ENCODE results near the gene DEXI.
"Not testable (repeated sequence)": the region's sequence is repeated elsewhere in the genome, so short reads cannot be mapped to it uniquely, and the experiment has no call there.

The DEXI gene

DNA sequence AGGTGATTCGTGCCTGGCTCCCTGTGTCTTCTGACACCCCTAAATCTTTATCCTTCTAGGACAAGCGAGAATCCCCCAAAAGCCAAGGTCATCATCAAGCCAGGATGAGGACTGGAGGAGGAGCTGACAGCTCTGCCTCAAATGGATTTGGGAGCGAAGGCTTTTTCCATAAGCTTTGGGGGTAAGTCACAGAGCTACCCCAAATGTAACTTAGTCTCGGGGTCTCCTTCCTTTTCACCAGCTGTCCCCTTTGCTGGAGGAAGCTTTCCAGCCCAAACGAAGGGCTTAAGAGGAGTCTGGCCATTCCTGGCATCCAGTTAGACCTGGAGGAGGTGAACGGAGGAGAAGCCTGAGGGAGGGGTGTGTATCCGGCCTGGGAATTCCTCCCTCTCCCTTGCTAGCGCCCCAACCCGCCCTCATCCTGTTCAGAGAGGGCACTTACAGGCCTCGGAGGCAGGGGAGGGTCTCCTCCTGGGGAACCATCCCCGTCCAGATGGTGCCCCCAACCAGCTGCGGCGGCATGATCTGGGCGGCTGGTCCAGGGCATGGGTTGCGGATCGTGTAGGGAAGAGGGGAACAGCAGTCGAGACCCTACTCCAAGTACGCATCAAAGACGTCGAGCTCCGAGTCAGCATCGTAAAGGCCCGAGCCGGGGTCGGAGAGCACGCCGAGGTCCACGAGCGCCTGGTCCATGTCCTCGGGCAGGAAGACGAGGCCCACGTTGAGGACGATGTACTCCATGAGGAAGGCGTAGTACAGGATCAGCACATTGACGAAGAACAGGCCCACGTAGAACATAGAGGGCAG lies 938 bp downstream of the DEXI start:
- DNase-seq (ENCODE audit: low spot score): no peak

DNA sequence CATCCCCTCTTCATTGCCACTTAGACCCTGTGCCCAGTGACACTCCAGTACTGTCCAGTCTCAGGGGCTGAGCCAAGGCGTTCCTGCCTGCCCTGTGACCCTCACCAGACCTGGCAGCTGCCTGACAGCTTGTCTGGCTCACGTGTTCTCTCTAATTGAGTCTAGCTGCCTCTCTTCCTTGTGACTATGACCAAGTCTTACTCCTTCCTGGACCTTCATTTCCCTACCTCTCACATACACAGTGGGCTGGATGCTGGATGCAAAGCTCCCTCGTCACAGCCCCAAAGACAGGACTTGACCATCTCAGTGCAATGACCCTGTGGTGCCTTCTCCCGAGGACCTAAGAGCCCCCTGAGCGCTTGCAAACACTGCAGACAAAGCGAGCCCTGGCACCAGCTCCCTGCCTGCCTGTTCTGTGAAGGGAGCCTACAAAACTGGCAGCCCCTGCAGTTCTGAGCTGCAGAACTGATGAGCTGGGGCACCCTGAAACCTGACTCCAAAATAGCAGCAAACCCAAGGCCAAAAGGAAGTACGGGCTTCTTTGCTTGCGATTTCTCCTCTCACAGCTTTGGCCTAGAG lies 1.7 kb downstream of the DEXI start:
- DNase-seq (ENCODE audit: low spot score): no peak

DNA sequence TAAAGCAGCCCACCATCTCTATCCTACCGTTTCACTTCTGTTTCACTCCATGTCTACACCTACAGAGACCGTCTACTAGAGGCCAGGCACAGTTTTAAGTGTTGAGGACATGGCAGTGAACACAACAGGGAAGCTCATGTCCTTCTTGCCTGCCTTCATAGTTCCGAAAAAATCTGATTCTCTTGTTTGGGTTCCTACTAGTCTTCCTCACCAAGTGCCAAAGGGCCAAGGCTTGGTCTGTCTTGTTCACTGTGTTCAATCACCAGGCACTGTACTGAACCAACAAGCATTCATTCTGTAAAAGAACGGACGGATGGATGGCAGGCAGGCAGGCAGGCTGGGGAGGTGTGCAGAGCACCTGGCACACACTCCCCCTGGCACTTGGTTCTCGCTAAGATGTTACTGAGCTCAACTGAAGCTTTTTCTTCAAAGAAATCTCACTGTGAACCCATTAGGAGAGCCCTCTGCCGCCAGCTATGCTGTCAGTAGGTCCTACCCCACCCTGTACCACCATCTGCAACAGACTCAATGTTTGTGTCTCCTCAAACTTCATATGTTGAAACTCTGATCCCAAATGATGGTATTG lies 2.5 kb downstream of the DEXI start:
- no peak for DNase-seq (ENCODE audit: low spot score)

DNA sequence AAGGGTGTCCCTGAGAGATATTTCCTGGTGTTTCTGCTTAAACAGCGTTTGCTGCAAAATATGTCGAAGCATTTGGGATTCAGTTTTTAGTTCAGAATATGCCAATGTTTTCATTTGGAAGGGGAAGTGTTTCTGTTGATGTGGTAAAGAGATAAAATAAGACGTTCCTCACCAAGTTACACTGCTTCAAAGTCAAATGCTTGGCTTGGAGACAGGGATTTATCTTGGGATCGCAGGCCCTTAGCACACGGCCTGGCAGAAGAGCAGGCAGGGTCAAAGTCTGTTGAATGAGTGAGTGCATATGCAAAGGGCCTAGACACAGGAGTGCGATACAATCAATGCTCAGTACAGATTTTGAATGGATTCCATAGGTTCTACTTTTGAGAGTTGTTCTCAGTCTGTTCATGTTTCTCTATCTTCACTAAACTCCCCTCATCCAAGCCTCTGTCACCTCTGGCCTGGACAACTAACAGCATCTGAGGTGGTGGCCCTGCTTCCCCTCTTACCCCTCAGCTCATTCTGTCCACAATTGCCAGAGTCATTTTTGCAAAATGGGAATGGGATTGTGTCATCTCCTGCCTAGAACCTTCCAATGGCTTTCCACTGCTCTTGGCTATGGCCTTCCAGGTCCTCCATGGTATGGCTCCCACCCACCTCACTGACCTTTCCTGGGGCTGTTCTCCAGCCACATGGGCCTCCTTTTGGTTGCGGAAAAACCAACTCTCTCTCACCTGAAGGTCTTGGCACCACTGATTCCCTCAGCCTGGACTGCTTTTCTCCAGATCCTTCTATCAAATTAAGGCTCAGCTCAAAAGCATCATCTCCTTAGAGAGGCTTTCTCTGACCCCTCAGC lies 3.2 kb downstream of the DEXI start:
- no peak for DNase-seq (ENCODE audit: low spot score)

DNA sequence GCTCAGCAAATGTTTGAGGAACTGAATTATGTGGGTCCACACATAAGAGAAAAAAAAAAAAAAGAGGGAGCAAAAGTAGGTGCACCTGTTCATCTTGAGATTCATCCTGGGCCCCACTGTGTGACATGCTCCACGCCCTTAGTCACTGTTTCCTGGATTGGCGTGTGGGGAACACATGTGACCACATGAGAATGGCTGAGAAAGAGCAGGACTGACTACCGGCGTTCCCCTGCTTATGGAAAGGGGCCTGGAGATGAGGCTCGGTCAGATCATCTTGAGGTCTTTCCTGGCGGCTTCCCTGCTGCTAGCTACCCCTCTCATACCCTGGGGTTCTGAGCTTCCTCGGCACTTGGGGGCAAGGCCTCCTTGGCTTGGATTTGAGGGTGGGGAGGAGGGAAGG lies 3.9 kb downstream of the DEXI start:
- no peak for DNase-seq (ENCODE audit: low spot score)

DNA sequence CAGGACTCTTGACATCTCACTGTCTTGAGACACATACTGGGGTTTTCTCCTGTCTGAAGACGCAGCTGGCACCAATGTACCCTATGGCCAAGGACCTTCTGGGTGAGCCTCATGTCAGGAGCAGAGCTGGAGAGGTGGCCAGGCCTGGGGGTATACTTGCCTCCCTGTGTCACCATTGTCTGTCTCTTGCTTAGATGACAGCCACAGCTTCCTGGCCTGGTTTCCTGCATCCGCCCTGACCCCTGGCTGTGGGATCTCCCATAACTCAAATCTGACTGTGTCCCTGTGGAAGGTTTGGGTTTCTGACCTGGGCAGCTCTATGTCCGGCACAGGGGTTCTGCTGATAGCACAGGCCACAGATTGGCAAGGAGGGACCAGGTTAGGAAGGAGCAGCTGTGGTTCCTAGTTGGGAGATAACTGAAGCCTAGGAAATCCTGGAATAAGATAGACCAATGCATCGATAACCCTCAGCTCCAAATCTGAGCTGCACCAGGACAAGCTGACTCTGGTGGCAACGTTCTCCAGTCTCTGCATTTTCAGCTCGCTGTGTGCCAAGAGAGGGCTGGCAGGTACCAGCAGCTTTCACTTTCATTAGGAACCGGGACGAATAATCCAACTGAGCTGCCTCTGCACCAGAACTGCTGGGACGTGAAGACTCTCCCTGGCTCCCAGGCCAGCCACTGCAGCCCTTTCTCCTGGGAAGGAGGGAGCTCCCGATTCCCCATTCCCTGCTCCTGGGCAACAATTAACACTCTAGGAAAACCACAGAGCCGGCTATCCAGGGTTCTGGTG lies 5.0 kb downstream of the DEXI start:
- no peak for DNase-seq (ENCODE audit: low spot score)

DNA sequence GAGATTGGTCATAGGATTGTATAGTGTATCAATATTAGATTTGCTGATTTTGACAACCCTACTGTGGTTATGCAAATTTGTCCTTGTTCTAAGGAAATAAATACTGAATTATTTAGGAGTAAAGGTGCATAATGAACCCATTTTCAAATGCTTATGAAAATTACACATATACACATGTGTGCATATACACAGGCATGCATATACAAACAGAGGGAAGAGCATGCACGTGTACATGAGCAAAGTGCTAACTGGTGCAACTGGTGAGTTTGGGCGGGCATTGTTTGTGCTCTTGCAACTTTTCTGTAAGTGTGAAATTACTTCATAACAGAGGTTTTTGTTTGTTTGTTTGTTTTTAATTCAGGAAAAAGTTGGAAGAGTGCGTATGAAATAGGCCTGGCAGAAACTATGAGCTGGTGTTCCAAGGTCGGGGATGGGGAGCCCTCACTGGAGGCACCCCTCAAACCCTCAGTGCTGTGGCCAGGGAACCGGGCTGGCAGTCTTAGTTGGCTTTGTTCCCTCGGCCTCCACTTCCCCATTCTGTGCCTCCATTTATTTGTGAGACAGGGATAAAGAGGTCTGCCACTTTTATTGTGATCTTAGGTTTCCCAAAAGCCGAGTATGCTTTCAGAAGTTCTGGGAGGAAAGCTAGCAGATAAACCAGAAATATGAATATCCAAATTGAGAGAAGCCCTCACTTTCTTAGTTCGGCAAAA lies 5.8 kb downstream of the DEXI start:
- DNase-seq (ENCODE audit: low spot score): no peak

DNA sequence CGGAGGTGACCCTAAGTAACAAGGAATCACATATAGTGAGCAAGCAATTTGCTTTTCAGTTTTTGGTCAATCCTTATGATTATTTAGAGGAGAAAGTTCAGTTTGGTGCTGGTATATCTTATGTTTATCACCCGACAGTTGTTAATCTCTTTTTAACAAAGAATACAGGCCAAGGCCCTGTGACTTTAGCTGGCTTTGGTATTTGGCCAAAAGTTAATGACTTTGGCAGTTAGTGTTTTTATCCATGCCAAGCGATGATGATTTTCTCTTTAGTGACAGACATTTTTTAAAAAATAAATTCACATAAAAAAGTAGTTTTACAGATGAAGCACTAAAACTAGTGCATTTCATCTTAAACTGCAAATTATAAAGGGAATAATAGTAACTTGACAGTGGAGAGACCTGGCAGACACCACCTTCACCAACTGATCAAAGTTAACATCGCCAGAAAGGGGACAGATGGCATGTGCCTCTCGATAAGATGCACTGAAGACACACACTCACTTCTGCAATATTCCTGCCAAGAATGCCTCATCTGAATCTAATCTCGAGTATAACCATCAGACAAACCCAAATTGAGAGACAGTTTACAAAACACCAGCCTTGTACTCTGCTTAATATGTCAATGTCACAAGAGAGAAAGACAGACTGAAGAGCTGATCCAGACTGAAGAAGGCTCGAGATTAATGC lies 6.9 kb downstream of the DEXI start:
- DNase-seq (ENCODE audit: low spot score): no peak

DNA sequence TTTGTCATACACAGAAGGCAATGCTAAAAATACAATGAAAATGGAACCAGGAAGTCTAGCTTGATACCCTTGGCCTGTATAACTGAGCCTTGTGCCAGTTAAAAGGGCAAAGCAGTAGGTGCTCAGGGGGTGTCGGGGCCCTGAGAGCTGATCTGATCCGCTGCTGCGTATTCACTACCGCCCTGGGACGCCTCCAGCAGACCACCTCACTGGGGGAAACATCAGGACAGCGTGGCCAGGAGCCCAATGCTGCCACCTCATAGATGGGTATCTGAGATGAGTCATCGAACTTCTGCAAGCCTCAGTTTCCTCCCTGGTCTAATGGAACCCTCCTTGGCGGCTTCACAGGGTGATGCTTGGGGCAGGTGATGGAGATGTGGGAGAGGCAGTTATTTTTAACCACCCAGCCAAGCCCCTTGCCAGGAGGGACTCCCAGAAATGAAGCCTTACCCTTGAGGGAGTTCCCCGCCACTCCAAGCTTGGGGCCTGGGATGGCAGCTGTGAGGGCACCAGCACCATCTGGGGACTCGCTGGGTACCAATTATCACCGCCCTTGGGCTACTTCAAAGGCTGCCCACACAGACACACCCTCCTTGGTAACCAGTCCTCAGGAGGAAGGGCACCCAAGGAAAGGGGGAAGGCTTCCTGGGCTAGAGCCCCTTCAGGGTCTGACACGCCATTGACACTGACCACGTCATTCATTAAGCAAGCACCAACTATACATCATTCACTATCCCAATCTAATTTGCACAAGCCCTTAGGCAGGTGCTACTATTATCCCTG lies 7.8 kb downstream of the DEXI start:
- DNase-seq (ENCODE audit: low spot score): no peak

DNA sequence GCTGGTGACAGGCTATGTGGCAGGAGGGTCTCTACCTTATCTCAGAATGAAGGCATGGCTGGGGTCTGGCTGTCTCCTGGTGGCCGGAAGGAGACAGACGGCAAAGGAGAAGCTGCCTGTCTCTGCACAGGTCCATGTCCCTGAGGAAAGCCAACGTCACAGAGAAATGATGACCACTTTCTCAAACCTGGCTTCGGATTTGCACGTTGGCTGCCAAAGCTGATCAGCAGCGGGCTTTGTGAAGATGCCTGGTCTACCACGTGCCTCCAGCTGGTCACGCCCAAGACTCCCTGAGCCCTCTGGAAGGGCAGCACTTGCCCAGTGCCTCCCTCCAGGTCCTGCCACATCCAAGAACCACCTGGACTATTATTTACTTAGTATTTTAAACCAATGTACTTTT lies 8.4 kb downstream of the DEXI start:
- no peak for DNase-seq (ENCODE audit: low spot score)

DNA sequence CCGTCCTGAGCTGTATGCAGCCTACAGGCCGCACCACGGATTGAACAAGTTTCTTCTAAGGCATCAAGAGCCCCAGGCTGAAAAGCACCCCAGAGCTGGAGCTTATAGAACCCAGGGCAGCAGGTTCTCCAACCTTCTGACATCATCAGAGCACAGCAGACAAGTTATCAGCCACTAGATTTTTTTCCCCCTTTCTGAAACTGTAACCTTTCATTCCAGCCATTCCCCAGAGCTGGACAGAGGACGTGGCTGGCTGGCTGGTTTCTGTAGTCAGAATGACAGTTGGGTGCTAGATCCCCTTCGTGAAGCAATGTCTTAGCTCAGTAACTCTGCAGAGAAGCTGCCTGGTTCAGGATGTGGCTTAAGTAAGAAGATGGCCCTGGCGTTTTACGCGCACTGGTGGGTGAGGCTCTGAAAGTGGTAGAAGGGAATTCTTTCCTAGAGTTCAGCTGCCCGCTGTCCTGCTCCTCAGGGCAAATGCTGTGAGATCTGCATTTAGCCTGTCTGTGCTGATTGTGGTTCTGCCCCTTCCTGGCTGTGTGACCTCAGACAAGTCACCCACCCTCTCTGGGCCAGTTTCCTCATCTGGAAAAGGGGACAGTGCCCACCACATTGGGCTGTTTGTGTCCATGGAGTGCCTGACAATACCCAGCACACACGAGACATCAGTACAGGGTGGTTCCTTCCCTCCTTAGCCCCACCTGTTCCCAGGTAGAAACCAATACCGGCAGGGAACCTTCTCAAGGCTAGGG lies 9.1 kb downstream of the DEXI start:
- no peak for DNase-seq (ENCODE audit: low spot score)

DNA sequence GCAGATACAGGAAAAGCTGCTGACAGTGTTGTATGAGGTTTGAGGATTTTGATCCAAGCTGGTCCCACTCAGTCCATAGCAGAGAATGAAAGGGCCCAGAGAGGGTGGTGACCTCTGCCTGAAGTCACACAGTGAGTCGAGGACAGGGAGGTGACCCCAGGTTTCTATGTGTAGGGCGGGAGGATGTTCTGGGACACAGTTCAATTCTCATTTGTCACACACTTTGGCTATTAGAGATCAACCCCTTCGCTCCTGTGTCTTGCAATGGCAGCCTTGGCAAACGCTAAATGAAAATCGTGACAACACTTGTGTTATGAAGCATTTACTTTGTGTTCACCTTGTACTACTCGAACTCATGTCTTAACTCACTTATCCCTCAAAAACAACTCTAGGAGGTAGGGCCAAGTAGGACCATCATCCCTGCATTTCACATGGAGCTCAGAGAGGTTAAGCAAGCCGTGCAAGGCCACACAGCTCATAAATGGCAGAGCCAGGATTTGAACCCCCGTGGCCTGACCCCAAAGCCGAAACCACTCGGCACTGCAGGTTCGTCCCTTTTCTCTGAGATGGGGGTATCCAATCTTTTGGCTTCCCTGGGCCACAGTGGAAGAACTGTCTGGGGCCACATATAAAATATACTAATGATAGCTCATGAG lies 10.2 kb downstream of the DEXI start:
- no peak for DNase-seq (ENCODE audit: low spot score)

DNA sequence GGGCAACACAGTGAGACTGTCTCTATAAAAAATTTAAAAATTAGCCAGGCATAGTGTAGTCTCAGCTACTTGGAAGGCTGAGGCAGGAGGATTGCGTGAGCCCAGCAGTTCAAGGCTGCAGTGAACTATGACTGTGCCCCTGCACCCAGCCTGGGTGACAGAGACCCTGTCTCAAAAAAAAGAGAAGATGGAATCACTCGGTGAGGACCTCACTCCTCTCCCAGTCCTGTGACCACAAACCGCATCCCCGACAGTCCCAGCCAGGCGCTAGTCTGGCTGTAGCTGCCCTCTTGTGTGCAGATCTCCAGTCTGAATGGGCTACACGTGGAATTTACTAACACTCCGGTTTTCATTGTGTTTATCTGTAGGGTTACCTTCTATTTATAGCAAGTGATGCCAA lies 11.1 kb downstream of the DEXI start:
- DNase-seq (ENCODE audit: low spot score): no peak

DNA sequence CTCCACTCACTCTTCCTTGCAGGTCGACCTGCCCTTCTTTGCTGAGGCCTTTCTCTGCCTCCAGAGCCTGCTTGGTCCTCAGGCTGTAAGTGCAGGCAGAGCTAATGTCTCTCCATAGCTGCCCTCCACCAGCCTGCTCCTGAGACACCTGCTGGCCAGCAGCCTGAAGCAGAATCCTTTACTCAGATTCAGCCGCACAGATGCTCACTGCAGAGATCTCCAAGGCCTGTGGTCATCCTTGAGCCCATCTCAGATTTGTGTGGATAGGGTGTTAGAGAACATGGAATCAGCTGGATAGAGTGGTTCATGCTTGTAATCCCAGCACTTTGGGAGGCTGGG lies 11.5 kb downstream of the DEXI start:
- DNase-seq (ENCODE audit: low spot score): no peak

DNA sequence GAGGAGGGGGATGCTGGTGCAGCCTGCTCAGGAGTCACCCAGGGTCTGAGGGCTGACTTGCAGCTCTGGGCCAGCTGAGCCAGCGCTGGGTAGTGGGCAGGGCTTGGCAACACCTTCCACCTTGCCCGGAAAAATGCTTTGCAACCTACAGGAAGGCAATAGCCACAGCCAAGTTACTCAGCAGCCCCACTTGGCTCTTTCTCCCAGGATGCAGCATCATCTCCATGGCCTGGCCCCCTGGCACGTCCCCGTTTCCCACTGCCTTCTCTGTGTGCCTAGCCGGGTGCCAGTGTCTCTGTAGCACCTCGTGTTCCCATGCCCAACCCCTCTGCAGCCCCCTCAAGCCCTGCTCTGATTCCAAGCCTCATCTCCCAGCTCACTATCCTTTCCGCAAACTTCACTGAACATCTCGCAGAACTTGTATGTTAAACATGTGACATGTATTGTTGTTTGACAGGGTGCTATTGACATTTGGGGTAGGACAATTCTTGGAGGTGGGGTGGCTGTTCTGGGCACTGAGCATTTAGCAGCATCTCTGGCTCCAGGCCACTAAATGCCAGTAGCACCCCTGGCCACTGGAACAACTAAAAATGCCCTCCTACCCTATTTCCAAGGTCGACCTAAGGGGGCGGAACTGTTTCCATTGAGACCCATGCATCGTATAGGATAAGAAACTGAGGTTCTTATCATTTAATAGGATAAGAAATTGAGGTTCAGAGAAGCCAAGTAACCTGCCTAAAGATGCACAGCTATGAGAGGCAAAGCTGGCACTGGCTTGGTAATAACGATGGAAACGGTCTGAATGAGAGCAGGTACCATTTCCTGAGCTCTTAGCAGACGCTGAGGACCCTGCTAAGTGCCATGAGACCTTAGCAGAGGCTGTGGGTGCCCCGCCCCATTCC lies 12.2 kb downstream of the DEXI start:
- no peak for DNase-seq (ENCODE audit: low spot score)

DNA sequence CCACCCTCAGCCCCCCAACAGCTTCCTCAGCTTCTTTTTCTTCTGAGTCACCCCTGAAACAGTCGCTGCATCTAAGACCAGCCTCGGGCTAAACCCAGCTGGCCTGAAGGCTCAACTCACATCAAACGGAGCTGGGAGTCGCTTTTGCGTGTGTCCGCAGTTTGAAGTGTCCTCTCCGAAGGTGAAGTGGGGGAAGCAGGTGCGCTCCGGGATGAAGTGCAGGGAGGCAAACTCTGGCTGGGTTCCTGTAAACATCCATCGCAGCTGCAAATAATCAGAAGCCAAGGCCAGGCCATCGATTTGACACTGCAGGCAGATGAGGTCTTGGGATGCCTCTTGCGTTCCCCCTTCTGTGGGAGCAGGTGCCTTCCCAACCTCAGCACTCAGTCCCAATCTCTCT lies 13.2 kb downstream of the DEXI start:
- not testable (repeated sequence) for DNase-seq (ENCODE audit: low spot score)

DNA sequence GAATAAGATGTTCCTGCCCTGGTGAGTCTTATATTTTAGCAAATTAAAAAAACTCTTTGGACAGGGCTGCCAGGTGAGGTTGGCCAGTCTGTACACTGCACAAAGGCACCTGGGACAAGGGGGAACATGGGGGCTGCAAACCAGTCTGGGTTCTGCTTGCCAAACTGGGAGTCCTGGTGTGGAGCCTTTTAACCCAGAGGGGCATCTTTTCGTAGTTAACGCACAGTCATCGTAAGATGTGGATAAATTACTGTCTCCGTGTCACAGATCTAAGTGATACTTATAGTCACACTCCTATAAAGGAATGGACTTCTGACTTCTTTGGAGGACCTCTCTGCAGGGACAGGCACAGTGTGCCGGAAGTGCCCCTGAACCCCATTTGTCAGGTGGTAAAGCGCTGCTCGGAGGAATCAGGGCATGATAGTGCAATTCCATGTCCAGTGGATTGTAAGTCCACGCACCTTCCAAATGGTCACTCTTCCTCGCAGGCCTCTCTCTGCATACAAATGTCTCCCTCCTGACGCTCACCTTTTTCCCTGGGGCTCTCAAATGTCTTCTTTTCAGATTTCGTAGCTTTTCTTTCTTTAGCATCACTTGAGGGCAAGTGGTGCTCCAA lies 14.7 kb downstream of the DEXI start:
- no peak for DNase-seq (ENCODE audit: low spot score)

All from LoVo (cell line).